ENCODE data around the gene BRSK1. TPM values are rescaled to one million over a fixed set of nuclear protein-coding genes. Genes with fewer than 3 reads are reported as not detected.

The BRSK1 gene
- total and polyA plus RNA-seq, 2 of the 13 experiments (the other 11 are each of a cell fraction or from before 2014, with no cell fraction given), result 0.18 to 1.2 TPM

GRCh38 chr19:55324662-55325061 is 40.9 kb downstream of the BRSK1 start:
- H3K27me3 ChIP-seq (ENCODE audit: control insufficient read depth in 1 of 2, insufficient read depth in 2 of 2, low read length in 2 of 2), result no peaks in the 10 kb centered on the region; a peak in 1 of 5 replicates
- no peak for TF ChIP-seq KDM1A (CRISPR knock-in tag; IDR thresholded peaks at IDR 0.05)
- no peak overlapping the region for H3K4me3 ChIP-seq (replicated peaks in 1 of 3; ENCODE audit: insufficient read depth in 1 of 3, low read depth in 2 of 3, low read length in 3 of 3)
- POLR2A ChIA-PET, result no interaction called here
- H3K4me2 ChIP-seq (ENCODE audit: low read depth, low read length), result no peak overlapping the region; the same call in 1 of the 2 replicates
- H3K9me3 ChIP-seq (ENCODE audit: low read length), result no peaks in the 10 kb centered on the region
- H3K79me2 ChIP-seq (ENCODE audit: insufficient read depth, low read length), result no peaks in the 10 kb centered on the region
- H3K36me3 ChIP-seq (replicated peaks in 1 of 2; ENCODE audit: control insufficient read depth in 1 of 2, insufficient read depth in 2 of 2, low read length in 2 of 2), result no peaks in the 10 kb centered on the region
- 75% methylated on average over 6 of the region's 6 CpGs for WGBS (ENCODE audit: low lambda C conversion rate)
- no peaks in the 10 kb centered on the region for H4K20me1 ChIP-seq (ENCODE audit: insufficient read depth, low read length)
- in situ Hi-C loops (cut with HindIII; ENCODE audit: extremely low pct_ligation_motif_present, low pct_unique_long_range_greater_than_20kb) (no loop called here), intact Hi-C loops (cut with micrococcal nuclease; ENCODE audit: unreplicated experiment) (no loop called here)
- H2AFZ ChIP-seq (ENCODE audit: low read length), result no peak overlapping the region
- CTCF ChIA-PET (ENCODE audit: low intra/inter-chr PET ratio, low total read pairs), result no interaction called here
- ATAC-seq (no peak), FAIRE-seq (no peak), DNase-seq (ENCODE audit: low spot score) (no peak)
- no peak overlapping the region for H3K9ac ChIP-seq (ENCODE audit: insufficient read depth, low read depth, low read length)
- H3K27ac ChIP-seq (ENCODE audit: extremely low read length, insufficient read depth, low read length), result no peak overlapping the region
- H3K4me1 ChIP-seq (ENCODE audit: insufficient read depth, low read length), result peaks cover 55% of the 10 kb centered on the region
- no TSS peak for BruUV-seq (replicated peaks)

- ChIA-PET POLR2A (no interaction called here), CTCF (ENCODE audit: low intra/inter-chr PET ratio, low total read pairs) (no interaction called here)
- in situ Hi-C loops (cut with HindIII; ENCODE audit: extremely low pct_ligation_motif_present, low pct_unique_long_range_greater_than_20kb), result no loop called here
- H2AFZ ChIP-seq (ENCODE audit: low read length), result no peak within 1 kb of the TSS
- WGBS (ENCODE audit: low lambda C conversion rate), result 73% methylated on average over 13 of the region's 14 CpGs
- no peaks in the 10 kb centered on the region for H3K9me3 ChIP-seq (ENCODE audit: low read length)
- H3K9ac ChIP-seq (ENCODE audit: insufficient read depth, low read depth, low read length), result no peak within 1 kb of the TSS
- DNase-seq (ENCODE audit: low spot score) (no peak), ATAC-seq (no peak), FAIRE-seq (no peak)
- peaks cover 55% of the 10 kb centered on the region for H3K4me1 ChIP-seq (ENCODE audit: insufficient read depth, low read length)
- H3K27ac ChIP-seq (ENCODE audit: extremely low read length, insufficient read depth, low read length), result no peak within 1 kb of the TSS
- no peaks in the 10 kb centered on the region for H3K36me3 ChIP-seq (replicated peaks in 1 of 2; ENCODE audit: control insufficient read depth in 1 of 2, insufficient read depth in 2 of 2, low read length in 2 of 2)
- H3K27me3 ChIP-seq (ENCODE audit: control insufficient read depth in 1 of 2, insufficient read depth in 2 of 2, low read length in 2 of 2), result no peaks in the 10 kb centered on the region; a peak in 1 of 5 replicates
- no peaks in the 10 kb centered on the region for H4K20me1 ChIP-seq (ENCODE audit: insufficient read depth, low read length)
- BruUV-seq (replicated peaks), result no TSS peak
- no peak within 1 kb of the TSS; the same call in 1 of the 2 replicates for H3K4me2 ChIP-seq (ENCODE audit: low read depth, low read length)
- H3K4me3 ChIP-seq (replicated peaks in 1 of 3; ENCODE audit: insufficient read depth in 1 of 3, low read depth in 2 of 3, low read length in 3 of 3), result no peak within 1 kb of the TSS
- H3K79me2 ChIP-seq (ENCODE audit: insufficient read depth, low read length), result no peaks in the 10 kb centered on the region
- intact Hi-C loops (cut with micrococcal nuclease; ENCODE audit: unreplicated experiment), result no loop called here
- TF ChIP-seq ZNF567 (CRISPR knock-in tag; IDR thresholded peaks at IDR 0.05; ENCODE audit: borderline replicate concordance), result no peak
- TF ChIP-seq ESRRA (CRISPR knock-in tag; IDR thresholded peaks at IDR 0.05; ENCODE audit: low read depth), result no peak
- no peak for TF ChIP-seq PITX1 (CRISPR knock-in tag; IDR thresholded peaks at IDR 0.05)
- TF ChIP-seq TBP (CRISPR knock-in tag; IDR thresholded peaks at IDR 0.05), result no peak
- no peak for TF ChIP-seq KLF6 (CRISPR knock-in tag; IDR thresholded peaks at IDR 0.05)
- TF ChIP-seq KDM3A (CRISPR knock-in tag; IDR thresholded peaks at IDR 0.05; ENCODE audit: low read depth), result no peak
- TF ChIP-seq RAD51 (IDR thresholded peaks at IDR 0.05; ENCODE audit: borderline replicate concordance), result no peak
- TF ChIP-seq SSRP1 (CRISPR knock-in tag; IDR thresholded peaks at IDR 0.05), result no peak
- TF ChIP-seq TRAFD1 (CRISPR knock-in tag; IDR thresholded peaks at IDR 0.05; ENCODE audit: borderline replicate concordance), result no peak
- TF ChIP-seq DR1 (CRISPR knock-in tag; IDR thresholded peaks at IDR 0.05), result no peak
- no peak for TF ChIP-seq ZNF382 (CRISPR knock-in tag; IDR thresholded peaks at IDR 0.05; ENCODE audit: borderline replicate concordance)
- TF ChIP-seq RCOR2 (CRISPR knock-in tag; IDR thresholded peaks at IDR 0.05), result no peak
- TF ChIP-seq ZBTB42 (CRISPR knock-in tag; IDR thresholded peaks at IDR 0.05), result no peak
- no peak for TF ChIP-seq ZNF333 (CRISPR knock-in tag; IDR thresholded peaks at IDR 0.05; ENCODE audit: borderline replicate concordance)
- no peak for TF ChIP-seq ZNF503 (CRISPR knock-in tag; IDR thresholded peaks at IDR 0.05)
- TF ChIP-seq KDM2A (CRISPR knock-in tag; IDR thresholded peaks at IDR 0.05; ENCODE audit: borderline replicate concordance, low read depth), result no peak
- TF ChIP-seq ZC3H4 (CRISPR knock-in tag; IDR thresholded peaks at IDR 0.05; ENCODE audit: borderline replicate concordance), result no peak
- no peak for TF ChIP-seq MED1 (CRISPR knock-in tag; IDR thresholded peaks at IDR 0.05)
These were observed 41.4 kb downstream of the BRSK1 start, which contains the start of gene TMEM150B for GRCh38 chr19:55325172-55325571. Gene TMEM150B (minus strand): TSS chr19:55325341. CDS start chr19:55321036, 4,305 bp downstream.
